ENCODE data around the gene ERP27. TPM values are rescaled to one million over a fixed set of nuclear protein-coding genes. Genes with fewer than 3 reads are reported as not detected.

The ERP27 gene
- total RNA-seq, 4 donors from 2014 or later = 0.57 to 5.5 (median 1.9) TPM; not detected in 1

DNA sequence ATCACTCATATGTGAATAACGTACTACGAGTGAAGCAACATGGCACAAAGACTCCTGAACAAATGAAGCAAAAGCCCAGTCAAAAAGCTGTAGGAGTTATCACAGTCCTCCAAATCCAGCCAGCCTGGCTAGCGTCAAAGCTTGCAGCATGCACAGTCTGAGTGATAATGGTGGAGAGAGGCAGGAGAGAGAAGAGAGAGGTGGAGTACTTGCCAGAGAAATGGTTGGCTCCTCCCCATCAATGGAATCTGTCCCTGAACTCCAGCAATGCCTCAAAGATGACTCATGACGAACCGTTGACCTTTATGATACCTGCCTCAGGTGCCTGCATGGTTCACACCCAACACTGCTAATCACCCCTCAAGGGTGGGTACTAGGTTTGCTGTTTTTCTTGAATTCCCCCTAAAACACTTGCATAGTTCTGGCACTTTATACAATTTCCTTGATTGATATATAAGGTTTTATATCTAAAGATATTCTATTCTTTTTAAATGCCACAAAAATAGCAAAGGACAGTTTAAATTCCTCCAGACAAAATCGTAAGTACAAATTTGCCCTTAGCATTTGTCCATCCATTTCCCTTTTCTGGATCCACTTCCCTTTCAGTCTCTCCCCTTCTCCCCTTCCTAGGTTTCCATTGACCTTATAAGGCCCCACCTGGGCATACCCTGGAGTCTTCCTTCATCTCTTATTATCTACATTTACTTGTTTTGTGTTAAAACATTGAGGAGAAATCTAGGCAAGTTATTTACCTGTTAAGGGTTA, 12.8 kb upstream of the ERP27 start:
- Histone ChIP-seq H3K36me3 (peaks cover 0 to 17% (median 4%) of the 10 kb centered on the region in 3 donors), H3K27me3 (no peaks in the 10 kb centered on the region), H3K27ac (peak overlapping the region; percentile 32 to 86 (median 80)), H3K4me1 (peaks cover 8 to 78% (median 46%) of the 10 kb centered on the region in 3 donors), H3K9me3 (no peaks in the 10 kb centered on the region), H3K4me3 (no peak overlapping the region)
- intact Hi-C loops (cut with DNase I) = no loop called here
- WGBS, 2 donors = 55 to 60% methylated on average over 6 of the region's 6 CpGs
- no peak for TF ChIP-seq POLR2A (IDR thresholded peaks at IDR 0.05)
- TF ChIP-seq, protein P1, sequence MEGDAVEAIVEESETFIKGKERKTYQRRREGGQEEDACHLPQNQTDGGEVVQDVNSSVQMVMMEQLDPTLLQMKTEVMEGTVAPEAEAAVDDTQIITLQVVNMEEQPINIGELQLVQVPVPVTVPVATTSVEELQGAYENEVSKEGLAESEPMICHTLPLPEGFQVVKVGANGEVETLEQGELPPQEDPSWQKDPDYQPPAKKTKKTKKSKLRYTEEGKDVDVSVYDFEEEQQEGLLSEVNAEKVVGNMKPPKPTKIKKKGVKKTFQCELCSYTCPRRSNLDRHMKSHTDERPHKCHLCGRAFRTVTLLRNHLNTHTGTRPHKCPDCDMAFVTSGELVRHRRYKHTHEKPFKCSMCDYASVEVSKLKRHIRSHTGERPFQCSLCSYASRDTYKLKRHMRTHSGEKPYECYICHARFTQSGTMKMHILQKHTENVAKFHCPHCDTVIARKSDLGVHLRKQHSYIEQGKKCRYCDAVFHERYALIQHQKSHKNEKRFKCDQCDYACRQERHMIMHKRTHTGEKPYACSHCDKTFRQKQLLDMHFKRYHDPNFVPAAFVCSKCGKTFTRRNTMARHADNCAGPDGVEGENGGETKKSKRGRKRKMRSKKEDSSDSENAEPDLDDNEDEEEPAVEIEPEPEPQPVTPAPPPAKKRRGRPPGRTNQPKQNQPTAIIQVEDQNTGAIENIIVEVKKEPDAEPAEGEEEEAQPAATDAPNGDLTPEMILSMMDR (IDR thresholded peaks at IDR 0.05) = no peak
- no peak for DNase-seq

DNA sequence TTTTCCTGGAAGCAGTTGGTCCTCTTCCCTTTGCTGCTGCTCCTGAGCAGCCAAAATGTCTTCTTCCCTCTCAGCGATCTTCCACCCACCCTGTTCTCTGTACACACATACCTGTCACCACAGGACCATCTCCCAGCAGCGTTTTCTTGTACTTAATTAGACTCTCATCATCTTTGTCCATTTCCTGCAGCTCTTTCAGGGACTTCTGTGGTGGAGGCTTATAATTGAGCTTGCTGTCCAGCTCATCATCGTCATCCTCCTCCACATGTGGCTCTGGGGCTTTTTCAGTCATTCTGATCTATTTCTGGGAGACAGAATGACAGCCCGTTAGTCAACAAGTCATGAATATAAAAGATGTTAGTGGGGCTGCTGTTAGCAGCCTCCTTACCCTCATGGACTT, 12.1 kb upstream of the ERP27 start:
- peaks cover 0 to 23% (median 4%) of the 10 kb centered on the region in 3 donors for H3K36me3 ChIP-seq
- WGBS, 2 donors = 58 to 74% methylated on average over 4 of the region's 4 CpGs
- peaks cover 8 to 84% (median 46%) of the 10 kb centered on the region in 3 donors for H3K4me1 ChIP-seq
- TF ChIP-seq, protein P1 (IDR thresholded peaks at IDR 0.05) = no peak
- TF ChIP-seq POLR2A (IDR thresholded peaks at IDR 0.05) = no peak
- intact Hi-C loops (cut with DNase I) = no loop called here
- no peaks in the 10 kb centered on the region for H3K27me3 ChIP-seq
- DNase-seq = no peak
- H3K27ac ChIP-seq = peak overlapping the region in 3 of 4 donors; percentile 23 to 80 (median 79)
- no peak overlapping the region for H3K4me3 ChIP-seq
- H3K9me3 ChIP-seq = no peaks in the 10 kb centered on the region

DNA sequence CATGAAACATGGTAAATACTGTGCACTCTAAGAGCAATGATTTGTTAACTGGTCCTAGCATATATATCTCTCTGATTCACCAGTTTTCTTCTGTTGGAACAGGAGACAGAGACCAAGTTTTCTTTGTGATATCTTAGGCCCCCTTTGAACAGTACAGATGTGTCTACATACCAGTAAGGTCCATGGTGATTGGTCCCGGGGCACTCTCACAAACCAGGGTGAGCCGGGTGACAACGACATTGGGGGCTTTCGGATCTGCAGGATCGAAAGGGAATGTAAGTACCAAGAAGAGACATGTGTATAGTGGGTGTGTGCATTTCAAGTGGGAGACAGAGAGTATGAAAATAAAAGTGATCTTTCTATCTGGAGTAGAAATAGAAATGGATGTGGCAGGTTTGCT, 11.3 kb upstream of the ERP27 start:
- TF ChIP-seq, protein P1 (IDR thresholded peaks at IDR 0.05) = no peak
- TF ChIP-seq POLR2A (IDR thresholded peaks at IDR 0.05) = no peak
- Histone ChIP-seq H3K27ac (peak overlapping the region; percentile 14 to 80 (median 67)), H3K27me3 (no peaks in the 10 kb centered on the region), H3K4me3 (no peak overlapping the region), H3K4me1 (peaks cover 8 to 84% (median 46%) of the 10 kb centered on the region in 3 donors), H3K9me3 (no peaks in the 10 kb centered on the region), H3K36me3 (peaks cover 0 to 31% (median 4%) of the 10 kb centered on the region in 3 donors)
- DNase-seq = no peak
- intact Hi-C loops (cut with DNase I) = no loop called here
- 75 to 89% methylated on average over 5 of the region's 5 CpGs for WGBS, 2 donors

DNA sequence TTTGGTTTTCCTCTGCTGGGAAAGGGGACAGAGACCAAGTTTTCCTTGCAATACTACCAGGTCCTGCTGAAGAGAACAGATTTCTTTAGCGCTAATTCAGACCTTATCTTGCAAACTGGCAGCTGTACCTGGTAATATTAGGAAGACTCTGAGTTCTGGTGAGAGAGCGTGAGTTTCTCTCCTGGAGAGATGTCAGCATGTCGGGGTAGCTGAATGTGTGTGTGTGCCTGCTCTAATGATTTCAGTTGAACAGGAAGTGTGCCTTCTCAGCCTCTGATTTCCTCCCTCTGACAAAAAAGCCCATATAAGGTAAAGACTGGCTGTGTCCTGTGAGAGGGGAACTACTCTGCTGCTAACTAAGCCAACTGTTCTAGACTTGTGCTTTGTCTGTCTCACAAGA, 10.3 kb upstream of the ERP27 start:
- Histone ChIP-seq H3K4me1 (peaks cover 8 to 78% (median 46%) of the 10 kb centered on the region in 3 donors), H3K4me3 (peak overlapping the region in 1 of 4 donors; percentile 6), H3K27ac (peak overlapping the region; percentile 36 to 80 (median 67)), H3K9me3 (no peaks in the 10 kb centered on the region), H3K36me3 (peaks cover 0 to 37% (median 4%) of the 10 kb centered on the region in 3 donors), H3K27me3 (no peaks in the 10 kb centered on the region)
- intact Hi-C loops (cut with DNase I) = no loop called here
- DNase-seq = peak; percentile 26
- peak in 1 of 4 donors; percentile 27 for TF ChIP-seq POLR2A (IDR thresholded peaks at IDR 0.05)
- TF ChIP-seq, protein P1 (IDR thresholded peaks at IDR 0.05) = no peak
- 39 to 41% methylated on average over 3 of the region's 3 CpGs for whole genome bisulfite sequencing, 2 donors

DNA sequence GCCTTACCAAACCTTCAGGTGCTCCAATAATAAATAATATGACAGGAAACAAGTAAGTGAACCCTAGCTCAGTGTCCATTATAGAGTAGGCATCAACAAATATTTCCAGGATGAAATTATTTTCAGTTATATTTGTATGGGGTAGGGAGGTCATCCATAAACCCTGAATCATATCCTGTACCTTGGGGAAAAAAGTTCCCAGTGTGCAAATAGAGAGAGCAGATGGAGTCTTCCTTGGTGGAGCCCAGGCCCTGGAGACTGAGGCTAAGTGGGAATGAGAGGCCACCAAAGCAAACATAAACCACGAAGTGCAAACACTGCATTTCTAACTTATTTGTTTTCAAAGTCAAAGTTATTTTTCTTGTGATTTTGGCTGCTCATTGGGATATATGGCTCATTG, 8.5 kb upstream of the ERP27 start:
- Histone ChIP-seq H3K27ac (peak overlapping the region in 3 of 4 donors; percentile 1 to 56 (median 24)), H3K9me3 (no peaks in the 10 kb centered on the region), H3K36me3 (peaks cover 0 to 43% (median 4%) of the 10 kb centered on the region in 3 donors), H3K4me1 (peaks cover 3 to 60% (median 37%) of the 10 kb centered on the region in 3 donors), H3K4me3 (no peak overlapping the region), H3K27me3 (no peaks in the 10 kb centered on the region)
- TF ChIP-seq, protein P1 (IDR thresholded peaks at IDR 0.05) = no peak
- no peak for TF ChIP-seq POLR2A (IDR thresholded peaks at IDR 0.05)
- intact Hi-C loops (cut with DNase I) = no loop called here
- whole genome bisulfite sequencing, 2 donors = 54 to 85% methylated on average over 1 of the region's 1 CpG
- no peak for DNase-seq

Measured in esophagus squamous epithelium (tissue), 5 donors.